Osteoblast (primary cell): ENCODE results near the gene ALAS1. TPM values are rescaled to one million over a fixed set of nuclear protein-coding genes. Genes with fewer than 3 reads are reported as not detected.

Source experiments
- DNase-seq: peaks from one replicate; pipeline ENCODE4 v3.0.0; 2011; ENCODE audit warnings: low spot score, mixed read lengths; ENCODE audit not compliant: insufficient read length; ENCODE audit errors: missing footprints
- H2AFZ ChIP-seq: 2 replicates; pipeline ENCODE4 v1.6.0; 2011; ENCODE audit warnings: mild to moderate bottlenecking, low read length
- H3K27ac ChIP-seq: 2 replicates; pipeline ENCODE4 v1.5.1; 2011; ENCODE audit warnings: mild to moderate bottlenecking, low read depth, low read length, moderate library complexity
- H3K27me3 ChIP-seq: 2 replicates; pipeline ENCODE4 v1.6.0; 2012; ENCODE audit warnings: mild to moderate bottlenecking, control low read depth, inconsistent platforms, low read length, moderate library complexity; ENCODE audit not compliant: insufficient read depth
- H3K36me3 ChIP-seq: 2 replicates; pipeline ENCODE4 v1.5.1; 2011; ENCODE audit warnings: mild to moderate bottlenecking, low read length, control low read depth, moderate library complexity; ENCODE audit not compliant: insufficient read depth
- H3K4me1 ChIP-seq: 2 replicates; pipeline ENCODE4 v1.5.1; 2011; ENCODE audit warnings: mild to moderate bottlenecking, low read length, control low read depth, moderate library complexity; ENCODE audit not compliant: insufficient read depth
- H3K4me2 ChIP-seq: 2 replicates; pipeline ENCODE4 v1.6.0; 2011; ENCODE audit warnings: mild to moderate bottlenecking, low read length; ENCODE audit not compliant: insufficient read depth
- H3K4me3 ChIP-seq: fragments of 200-600 bp; sonication (generic); 3 replicates; pipeline ENCODE4 v1.5.1; 2012; ENCODE audit warnings: mild to moderate bottlenecking, low read length, inconsistent platforms; ENCODE audit not compliant: insufficient read depth
- H3K79me2 ChIP-seq: 2 replicates; pipeline ENCODE4 v1.6.0; 2012; ENCODE audit warnings: mild to moderate bottlenecking, low read length, control low read depth, inconsistent platforms; ENCODE audit not compliant: insufficient read depth
- H3K9me3 ChIP-seq: 2 replicates; pipeline ENCODE4 v1.5.1; 2011; ENCODE audit warnings: low read depth, low read length, control low read depth
- H4K20me1 ChIP-seq: 2 replicates; pipeline ENCODE4 v1.6.0; 2012; ENCODE audit warnings: mild to moderate bottlenecking, low read length, control low read depth; ENCODE audit not compliant: insufficient read depth
- CTCF ChIP-seq: IDR thresholded peaks from 2 replicates; pipeline ENCODE4 v1.5.1; 2011; ENCODE audit warnings: mild to moderate bottlenecking, low read depth, low read length, moderate library complexity; ENCODE audit errors: extremely low read depth
- total RNA-seq: library from RNA; depleted of rRNA; stranded (reverse); fragments of >200 nt; gene quantifications from 2 replicates; pipeline ENCODE4 v1.2.3, GENCODE V29; 2012

ALAS1 gene
- total RNA-seq, 1 donor = 39.1 TPM

DNA sequence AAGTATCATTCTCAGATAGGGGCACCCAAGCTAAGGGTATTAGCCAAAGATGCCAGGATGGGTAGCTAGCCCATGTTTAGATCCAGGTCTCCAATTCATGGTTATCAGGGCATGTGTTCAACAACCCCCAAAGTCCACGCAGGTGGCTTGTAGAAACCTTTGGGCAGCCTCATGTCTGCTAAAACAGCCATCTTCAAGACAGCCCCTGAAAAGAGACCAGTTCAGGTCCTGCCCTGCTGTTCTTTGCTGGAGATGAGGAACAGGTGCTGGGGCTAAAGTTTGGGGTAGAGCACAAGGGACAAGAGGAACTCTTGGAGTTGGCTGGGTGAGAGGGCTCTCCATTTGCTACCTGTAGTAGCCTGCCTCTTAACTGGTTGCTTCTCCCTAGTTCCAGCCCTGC, 52.2 kb downstream of the ALAS1 start:
- no peak overlapping the region for H3K27ac ChIP-seq
- H3K4me2 ChIP-seq = no peak overlapping the region
- peaks cover 20% of the 10 kb centered on the region for H4K20me1 ChIP-seq
- H2AFZ ChIP-seq = no peak overlapping the region
- H3K36me3 ChIP-seq = peaks cover 17% of the 10 kb centered on the region
- no peaks in the 10 kb centered on the region for H3K27me3 ChIP-seq
- no peaks in the 10 kb centered on the region for H3K9me3 ChIP-seq
- DNase-seq = no peak
- H3K4me1 ChIP-seq = peaks cover 15% of the 10 kb centered on the region
- no peak for TF ChIP-seq CTCF
- no peak overlapping the region for H3K4me3 ChIP-seq
- H3K79me2 ChIP-seq = no peaks in the 10 kb centered on the region

GRCh38 chr3:52253314-52254304, 55.6 kb downstream of the ALAS1 start:
- DNase-seq = peak; percentile 89
- peaks cover 50% of the 10 kb centered on the region for H3K36me3 ChIP-seq
- H3K4me2 ChIP-seq = no peak overlapping the region
- no peak overlapping the region for H3K4me3 ChIP-seq
- no peak overlapping the region for H2AFZ ChIP-seq
- no peak for TF ChIP-seq CTCF
- peaks cover 25% of the 10 kb centered on the region for H4K20me1 ChIP-seq
- peak overlapping the region; percentile 39 for H3K27ac ChIP-seq
- H3K9me3 ChIP-seq = no peaks in the 10 kb centered on the region
- H3K27me3 ChIP-seq = no peaks in the 10 kb centered on the region
- H3K4me1 ChIP-seq = peaks cover 10% of the 10 kb centered on the region
- H3K79me2 ChIP-seq = peaks cover 19% of the 10 kb centered on the region

- H3K27me3 ChIP-seq = no peaks in the 10 kb centered on the region
- no peak for DNase-seq
- no peak for TF ChIP-seq CTCF
- H3K27ac ChIP-seq = no peak overlapping the region
- H3K4me3 ChIP-seq = no peak overlapping the region
- H2AFZ ChIP-seq = no peak overlapping the region
- peaks cover 18% of the 10 kb centered on the region for H4K20me1 ChIP-seq
- H3K9me3 ChIP-seq = no peaks in the 10 kb centered on the region
- H3K4me2 ChIP-seq = no peak overlapping the region
- peaks cover 22% of the 10 kb centered on the region for H3K79me2 ChIP-seq
- peaks cover 60% of the 10 kb centered on the region for H3K36me3 ChIP-seq
- H3K4me1 ChIP-seq = peaks cover 10% of the 10 kb centered on the region
Observed at GRCh38 chr3:52254608-52255007, 56.6 kb downstream of the ALAS1 start.

DNA sequence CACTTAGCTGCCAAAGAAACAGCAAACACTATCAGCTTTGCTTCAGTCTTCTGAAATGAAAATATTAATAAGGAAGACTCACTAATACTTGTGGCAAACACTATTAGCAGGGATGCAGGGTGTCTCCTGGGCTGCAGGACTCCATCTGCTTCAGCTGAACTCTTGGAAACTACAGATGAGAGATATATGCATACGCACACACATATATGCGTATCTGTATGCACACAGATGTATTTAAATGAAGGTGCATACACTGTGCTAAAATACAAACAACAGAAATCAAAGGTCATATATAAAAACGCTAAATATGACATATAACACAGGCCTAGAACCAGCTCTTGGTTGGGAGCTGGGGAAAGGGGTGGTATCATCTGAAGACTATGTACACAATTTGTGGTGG, 58.2 kb downstream of the ALAS1 start:
- H3K27me3 ChIP-seq = no peaks in the 10 kb centered on the region

More for the DNA sequence above, 58.2 kb downstream of the ALAS1 start:
- no peak overlapping the region for H3K4me2 ChIP-seq
- no peak overlapping the region for H3K27ac ChIP-seq
- peaks cover 70% of the 10 kb centered on the region for H3K36me3 ChIP-seq
- no peak overlapping the region for H3K4me3 ChIP-seq
- no peak for TF ChIP-seq CTCF
- peaks cover 29% of the 10 kb centered on the region for H3K79me2 ChIP-seq
- DNase-seq = no peak
- H3K9me3 ChIP-seq = no peaks in the 10 kb centered on the region
- H3K4me1 ChIP-seq = peaks cover 10% of the 10 kb centered on the region
- H2AFZ ChIP-seq = no peak overlapping the region
- peaks cover 18% of the 10 kb centered on the region for H4K20me1 ChIP-seq
